ENCODE measurements around the gene MISFA. TPM values are rescaled to one million over a fixed set of nuclear protein-coding genes. Genes with fewer than 3 reads are reported as not detected.
"Not testable (repeated sequence)": the region's sequence is repeated elsewhere in the genome, so short reads cannot be mapped to it uniquely, and the experiment has no call there.

The MISFA gene
- total RNA-seq, 1 donor from 2014 or later = 2.6 TPM

- intact Hi-C loops (cut with micrococcal nuclease) = loop anchor here (1.0 to 2.0 kb wide), 4 partner anchors 46 to 142 kb away; partner anchors contain the start of genes SPTY2D1 and TMEM86A
- ChIA-PET POLR2A (interaction anchor here (0.5 to 2.6 kb wide), 10 partner anchors 9 to 266 kb away, joined by 3 to 12 read pairs (median 4); partner anchors contain the start of genes GTF2H1, LDHA and TSG101), CTCF (no interaction called here)
- TF ChIP-seq CTCF (IDR thresholded peaks at IDR 0.05) = no peak
- Mint-ChIP-seq H3K9me3 (no peaks in the 10 kb centered on the region), H3K27ac (no peak within 1 kb of the TSS), H3K27me3 (no peaks in the 10 kb centered on the region), H3K36me3 (ENCODE audit: low read depth) (no peaks in the 10 kb centered on the region), H3K4me3 (no peak within 1 kb of the TSS), H3K4me1 (no peaks in the 10 kb centered on the region)
- peak; percentile 65 for DNase-seq
- ATAC-seq (ENCODE audit: low read depth) = peak; percentile 73
These were observed 11.0 kb upstream of the MISFA start, which contains the start of gene UEVLD for GRCh38 chr11:18588297-18589252. Gene UEVLD, minus strand, starts transcription at chr11:18588734. Its CDS starts 80 bp downstream, at chr11:18588654.

DNA sequence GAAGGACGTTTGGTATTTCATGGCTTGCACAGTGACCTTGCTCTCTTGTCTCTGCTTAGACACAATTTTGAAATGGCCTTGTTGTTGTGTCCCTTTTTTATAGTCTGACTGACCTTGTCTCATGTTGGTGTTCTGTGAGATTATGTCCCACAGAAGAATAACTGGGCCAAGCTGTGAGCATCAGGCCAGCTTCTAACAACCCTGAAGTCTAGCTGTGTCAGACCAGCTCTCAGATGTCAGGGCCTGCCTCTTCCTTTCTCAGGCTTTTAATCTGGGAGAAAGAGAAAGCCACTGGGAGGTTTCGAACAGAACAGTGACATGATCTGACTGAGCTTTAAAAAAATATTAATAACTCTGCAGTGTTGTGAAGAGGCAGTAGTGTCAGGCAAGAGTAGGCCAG, 9.0 kb upstream of the MISFA start:
- TF ChIP-seq CTCF (IDR thresholded peaks at IDR 0.05) = no peak
- ChIA-PET CTCF (no interaction called here), POLR2A (no interaction called here)
- Mint-ChIP-seq H3K27me3 (no peaks in the 10 kb centered on the region), H3K4me1 (no peaks in the 10 kb centered on the region), H3K4me3 (no peak overlapping the region), H3K9me3 (no peaks in the 10 kb centered on the region), H3K36me3 (ENCODE audit: low read depth) (no peaks in the 10 kb centered on the region), H3K27ac (peak overlapping the region; percentile 20)
- no peak for ATAC-seq (ENCODE audit: low read depth)
- intact Hi-C loops (cut with micrococcal nuclease) = no loop called here
- DNase-seq = no peak

GRCh38 chr11:18594088-18594487, 5.5 kb upstream of the MISFA start:
- H3K36me3 Mint-ChIP-seq (ENCODE audit: low read depth); ATAC-seq (ENCODE audit: low read depth); H3K27me3 Mint-ChIP-seq; H3K4me1 Mint-ChIP-seq; CTCF ChIA-PET; H3K4me3 Mint-ChIP-seq; POLR2A ChIA-PET; intact Hi-C loops (cut with micrococcal nuclease); H3K9me3 Mint-ChIP-seq; H3K27ac Mint-ChIP-seq; DNase-seq: not testable (repeated sequence)

DNA sequence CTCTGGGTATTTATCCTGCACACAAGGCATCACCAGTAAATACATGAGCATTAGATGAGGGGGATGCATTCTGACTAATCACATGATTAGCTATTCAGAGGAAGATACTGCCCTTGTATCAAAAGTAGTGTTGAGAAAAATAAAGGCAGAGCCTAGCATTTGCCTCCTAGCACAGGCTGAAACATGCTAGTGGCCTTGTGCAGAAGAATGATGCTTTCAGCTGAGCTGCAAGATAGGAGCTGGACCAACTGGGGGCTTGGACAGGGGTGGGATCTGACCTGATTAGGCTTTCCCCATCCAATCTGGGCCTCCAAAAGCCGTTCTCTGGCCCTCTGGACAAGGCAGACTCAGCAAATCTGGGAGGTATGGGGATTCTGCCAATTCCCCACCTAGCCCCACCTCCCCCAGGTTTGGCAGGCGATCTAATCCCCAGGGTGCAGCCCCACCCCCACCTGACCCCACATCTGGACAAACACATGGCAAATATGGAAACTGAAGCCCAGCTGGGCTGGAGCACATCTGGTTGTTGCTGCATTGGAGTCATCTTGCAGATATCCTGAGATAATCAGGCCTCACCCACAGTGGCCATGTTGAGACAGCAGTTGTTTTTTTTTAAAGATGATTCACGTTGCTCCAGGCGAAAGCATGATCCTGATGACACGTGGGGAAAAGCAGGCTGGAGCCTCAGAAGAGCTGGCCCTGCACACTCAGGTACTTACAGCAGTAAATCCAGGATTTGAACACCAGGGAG, 4.4 kb upstream of the MISFA start:
- H3K4me3 Mint-ChIP-seq = no peak overlapping the region
- POLR2A ChIA-PET = interaction anchor here (0.5 kb wide), 1 partner anchor 320 kb away, joined by 3 read pairs; no protein-coding TSS in a partner anchor
- no peak for TF ChIP-seq CTCF (IDR thresholded peaks at IDR 0.05)

DNA sequence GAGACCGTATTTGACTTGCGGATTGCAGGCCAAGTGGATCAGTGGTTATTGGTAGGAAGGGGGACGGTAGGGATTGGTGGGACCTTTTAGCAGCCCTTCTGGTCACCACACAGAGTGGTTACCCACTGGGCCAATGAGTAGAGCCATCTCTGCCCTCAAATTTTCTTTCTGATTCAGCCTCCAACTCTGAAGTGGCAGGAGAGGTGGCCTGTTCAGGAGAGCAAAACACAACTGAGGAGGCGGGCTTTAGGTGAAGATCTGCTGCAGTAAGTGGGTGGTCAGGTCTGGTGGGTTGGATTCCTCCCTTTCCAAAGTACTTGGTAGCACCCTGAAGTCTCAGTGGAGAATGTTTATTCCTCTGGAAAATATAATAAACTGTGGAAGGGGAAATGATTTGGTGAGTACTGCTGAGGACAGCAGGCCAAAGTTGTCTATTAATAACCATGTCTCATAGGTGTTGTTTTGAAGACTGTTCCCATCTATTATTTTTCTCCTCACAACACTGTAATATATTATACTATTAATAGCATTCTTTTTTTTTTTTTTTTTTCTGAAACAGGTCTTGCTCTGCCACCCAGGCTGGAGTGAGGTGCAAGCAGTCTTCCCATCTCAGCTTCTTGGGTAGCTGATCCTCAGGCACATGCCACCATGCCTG, 1.5 kb downstream of the MISFA start:
- Mint-ChIP-seq H3K4me1 (no peaks in the 10 kb centered on the region), H3K36me3 (ENCODE audit: low read depth) (peaks cover 3% of the 10 kb centered on the region), H3K27me3 (no peaks in the 10 kb centered on the region), H3K27ac (no peak overlapping the region), H3K9me3 (no peaks in the 10 kb centered on the region), H3K4me3 (no peak overlapping the region)
- CTCF ChIA-PET = no interaction called here
- POLR2A ChIA-PET = no interaction called here
- DNase-seq = no peak
- no peak for ATAC-seq (ENCODE audit: low read depth)
- intact Hi-C loops (cut with micrococcal nuclease) = no loop called here
- TF ChIP-seq CTCF (IDR thresholded peaks at IDR 0.05) = no peak

More for the DNA sequence above, 4.4 kb upstream of the MISFA start:
- Mint-ChIP-seq H3K27ac (no peak overlapping the region), H3K9me3 (no peaks in the 10 kb centered on the region), H3K36me3 (ENCODE audit: low read depth) (peaks cover 2% of the 10 kb centered on the region), H3K4me1 (no peaks in the 10 kb centered on the region), H3K27me3 (no peaks in the 10 kb centered on the region)
- CTCF ChIA-PET = interaction anchor here (0.5 kb wide), 1 partner anchor 33 kb away, joined by 3 read pairs; no protein-coding TSS in a partner anchor
- intact Hi-C loops (cut with micrococcal nuclease) = no loop called here
- no peak for ATAC-seq (ENCODE audit: low read depth)
- no peak for DNase-seq

All from activated B cell treated with CpG ODN at 0.5 μM for 24 hours (primary cell).